Measurements from ENCODE around the gene SLC38A5. TPM values are rescaled to one million over a fixed set of nuclear protein-coding genes. Genes with fewer than 3 reads are reported as not detected.

The SLC38A5 gene
- total RNA-seq, 1 donor from 2014 or later = 1.8 TPM

Other genes with a start within 250 kb of the SLC38A5 start
- gene SSX1, start 214.9 kb downstream of the SLC38A5 start, total RNA-seq = not detected in 2 replicates
- gene SSX3, start 113.6 kb downstream of the SLC38A5 start, total RNA-seq = not detected in 2 replicates
- gene SSX4, start 86.7 kb downstream of the SLC38A5 start, total RNA-seq = 0.64 and 0.78 TPM in 2 replicates
- 0.64 and 0.78 TPM in 2 replicates for gene SSX4B, start 58.3 kb downstream of the SLC38A5 start, total RNA-seq
- 79.5 and 90.0 TPM in 2 replicates for gene FTSJ1, start 5.9 kb upstream of the SLC38A5 start, total RNA-seq
- gene PORCN, start 38.7 kb upstream of the SLC38A5 start, total RNA-seq = 33.1 and 34.2 TPM in 2 replicates
- gene EBP, start 51.5 kb upstream of the SLC38A5 start, total RNA-seq = 30.2 and 46.1 TPM in 2 replicates
- gene TBC1D25, start 69.5 kb upstream of the SLC38A5 start, total RNA-seq = 8.4 and 8.6 TPM in 2 replicates
- 57.4 and 69.8 TPM in 2 replicates for gene RBM3, start 104.2 kb upstream of the SLC38A5 start, total RNA-seq
- gene WDR13, start 127.2 kb upstream of the SLC38A5 start, total RNA-seq = 110 and 139 TPM in 2 replicates
- gene WAS, start 213.5 kb upstream of the SLC38A5 start, total RNA-seq = 0.19 TPM in 1 of 2 replicates, not detected in the other
- 2.8 and 3.1 TPM in 2 replicates for gene SUV39H1, start 226.5 kb upstream of the SLC38A5 start, total RNA-seq

Data from myocyte (in vitro differentiated cells).